K562 (cell line): ENCODE data around the gene SDR9C7. TPM values are rescaled to one million over a fixed set of nuclear protein-coding genes. Genes with fewer than 3 reads are reported as not detected.

Experiments used
- ADNP ChIP-seq: fragments of 200-800 bp; sonication (Bioruptor generic); IDR thresholded peaks from 2 replicates; pipeline ENCODE4 v1.6.1; 2016; ENCODE audit warnings: missing genetic modification characterization, missing compliant biosample characterization
- CREM ChIP-seq: IDR thresholded peaks from 2 replicates; pipeline ENCODE4 v1.6.1; 2014; ENCODE audit warnings: antibody characterized with exemption, low read depth
- E2F6 ChIP-seq, 2 experiments: IDR thresholded peaks; 2 replicates each; pipeline ENCODE4 v1.6.1; 2011; ENCODE audit warnings: borderline replicate concordance in 1 of 2, control low read depth in 1 of 2, low read depth in 1 of 2, low read length in 1 of 2, mild to moderate bottlenecking in 1 of 2, mixed read lengths in 1 of 2, moderate library complexity in 1 of 2; ENCODE audit not compliant: insufficient read depth in 1 of 2, insufficient read length in 1 of 2, poor library complexity in 1 of 2, severe bottlenecking in 1 of 2; ENCODE audit errors: extremely low read depth in 1 of 2
- ESRRB ChIP-seq: fragments of 250-450 bp; sonication (Bioruptor Pico); IDR thresholded peaks from 2 replicates; pipeline ENCODE4 v1.5.0; 2020; ENCODE audit warnings: mild to moderate bottlenecking, moderate library complexity, borderline replicate concordance
- FOXA3 ChIP-seq, 2 experiments: fragments of 450-650 bp in 1 of 2; sonication (generic) in 1 of 2; formaldehyde crosslinking; IDR thresholded peaks in 1 of 2; conservative IDR thresholded peaks in 1 of 2; 2 replicates each; pipeline versions ENCODE4 v1.4.0 to v1.8.0; 2020 to 2022; ENCODE audit warnings: mild to moderate bottlenecking in 2 of 2, missing genetic modification reagents in 1 of 2
- GTF2E2 ChIP-seq: fragments of 200-800 bp; sonication (Bioruptor generic); IDR thresholded peaks from 2 replicates; pipeline ENCODE4 v1.6.1; 2016; ENCODE audit warnings: missing genetic modification characterization, missing compliant biosample characterization
- HCFC1 ChIP-seq: IDR thresholded peaks from 2 replicates; pipeline ENCODE4 v1.6.1; 2012; ENCODE audit warnings: low read depth, low read length, improper control_type of control experiment
- HDAC3 ChIP-seq: fragments of 450-650 bp; IDR thresholded peaks from 2 replicates; pipeline ENCODE4 v1.6.1; 2018; ENCODE audit warnings: borderline replicate concordance, mild to moderate bottlenecking, moderate library complexity; ENCODE audit not compliant: partially characterized antibody
- HDGF ChIP-seq: fragments of 450-650 bp; IDR thresholded peaks from 2 replicates; pipeline ENCODE4 v1.6.1; 2016
- HNRNPLL ChIP-seq: fragments of 200-400 bp; formaldehyde crosslinking; IDR thresholded peaks from 2 replicates; pipeline ENCODE4 v1.6.1; 2017; ENCODE audit warnings: low read length, low read depth, mild to moderate bottlenecking; ENCODE audit not compliant: poor library complexity, severe bottlenecking
- KLF1 ChIP-seq: fragments of 450-650 bp; IDR thresholded peaks from 2 replicates; pipeline ENCODE4 v1.6.1; 2016; ENCODE audit warnings: missing genetic modification characterization, missing compliant biosample characterization
- PHF20 ChIP-seq: fragments of 450-650 bp; IDR thresholded peaks from 2 replicates; pipeline ENCODE4 v1.6.1; 2018; ENCODE audit not compliant: partially characterized antibody
- SAP30 ChIP-seq: fragments of 200-600 bp; sonication (generic); IDR thresholded peaks from 2 replicates; pipeline ENCODE4 v1.6.1; 2012; ENCODE audit warnings: borderline replicate concordance, low read depth, mild to moderate bottlenecking, moderate library complexity, low read length, control low read depth, inconsistent platforms; ENCODE audit not compliant: insufficient read depth, poor library complexity, severe bottlenecking
- SMAD1 ChIP-seq: fragments of 150-350 bp; IDR thresholded peaks from 2 replicates; pipeline ENCODE4 v1.6.1; 2014; ENCODE audit warnings: low read length, low read depth; ENCODE audit not compliant: partially characterized antibody
- SMARCA4 ChIP-seq: fragments of 450-650 bp; IDR thresholded peaks from 2 replicates; pipeline ENCODE4 v1.6.1; 2016
- SMC3 ChIP-seq: conservative IDR thresholded peaks from 2 replicates; pipeline ENCODE4 v1.6.1; 2011; ENCODE audit warnings: low read depth, low read length, improper control_type of control experiment; ENCODE audit not compliant: insufficient read depth
- SRF ChIP-seq, 2 experiments: fragments of 250-450, 450-650 bp in 1 of 2; sonication (Bioruptor Pico) in 1 of 2; sonication (generic) in 1 of 2; formaldehyde crosslinking; IDR thresholded peaks; 2 replicates each; pipeline versions ENCODE4 v1.5.0 to v1.5.1; 2020 to 2022; ENCODE audit warnings: mild to moderate bottlenecking in 1 of 2, missing genetic modification reagents in 1 of 2
- TCF7 ChIP-seq: sonication (generic); IDR thresholded peaks from 2 replicates; pipeline ENCODE4 v1.6.1; 2016; ENCODE audit warnings: antibody characterized with exemption, borderline replicate concordance
- USF1 ChIP-seq: sonication (generic); formaldehyde crosslinking; IDR thresholded peaks from 2 replicates; pipeline ENCODE4 v1.9.0; 2022; ENCODE audit warnings: mild to moderate bottlenecking, missing genetic modification reagents
- USF2 ChIP-seq: sonication (generic); formaldehyde crosslinking; IDR thresholded peaks from 2 replicates; pipeline ENCODE4 v1.5.0; 2020; ENCODE audit warnings: missing genetic modification reagents
- ZNF143 ChIP-seq: sonication (generic); formaldehyde crosslinking; IDR thresholded peaks from 2 replicates; pipeline ENCODE4 v1.9.0; 2022; ENCODE audit warnings: mild to moderate bottlenecking, missing genetic modification reagents
- ZNF197 ChIP-seq: fragments of 200-800 bp; sonication (Bioruptor generic); IDR thresholded peaks from 2 replicates; pipeline ENCODE4 v1.6.1; 2016; ENCODE audit warnings: low read depth, missing genetic modification characterization, missing compliant biosample characterization
- ZNF280B ChIP-seq: fragments of 250-450 bp; sonication (Bioruptor Pico); IDR thresholded peaks from 2 replicates; pipeline ENCODE4 v1.5.1; 2021; ENCODE audit warnings: mild to moderate bottlenecking
- ZNF408 ChIP-seq: fragments of 250-450 bp; sonication (Bioruptor Pico); IDR thresholded peaks from 2 replicates; pipeline ENCODE4 v1.4.0; 2020; ENCODE audit warnings: low read depth, mild to moderate bottlenecking, moderate library complexity
- ZNF511 ChIP-seq: sonication (generic); formaldehyde crosslinking; IDR thresholded peaks from 2 replicates; pipeline ENCODE4 v1.8.0; 2022; ENCODE audit warnings: mild to moderate bottlenecking, missing genetic modification reagents
- polyA plus RNA-seq, 8 experiments: library from polyadenylated mRNA; depleted of rRNA in 4 of 8; stranded (reverse) in 5 of 8; unstranded in 3 of 8; fragments of >200 nt; fragmentation: Nextera tagmentation in 2 of 8; fragmentation: Illumina TruSeq in 1 of 8; extraction: Ambion mirVana in 2 of 8; extraction: Trizol in 1 of 8; gene quantifications; 2 replicates each; pipeline versions ENCODE4 v1.2.1 to v1.2.3, GENCODE V29; 2011 to 2014; ENCODE audit warnings: inconsistent platforms in 1 of 8, missing spikeins in 1 of 8
- total RNA-seq, 7 experiments: library from RNA; depleted of rRNA in 6 of 7; stranded (reverse); fragments of >200 nt in 6 of 7; fragmentation: Illumina TruSeq in 2 of 7; extraction: Trizol in 2 of 7; gene quantifications; 2 replicates each; pipeline versions ENCODE4 v1.2.1 to v1.2.3, GENCODE V29; 2011 to 2021; ENCODE audit warnings: low replicate concordance in 1 of 7

Gene SDR9C7
- total and polyA plus RNA-seq, 9 of the 15 experiments (the other 6 are each of a cell fraction or from before 2014, with no cell fraction given) = 0.04 to 0.59 (median 0.06) TPM; not detected in 6

- no peak for TF ChIP-seq USF1 (CRISPR knock-in tag)
- TF ChIP-seq SMC3 = no peak
- no peak for TF ChIP-seq TCF7
- no peak for TF ChIP-seq KLF1
- no peak for TF ChIP-seq ADNP (tag)
- no peak for TF ChIP-seq SAP30
- TF ChIP-seq E2F6 (IDR thresholded peaks at IDR 0.05; ENCODE audit: borderline replicate concordance in 1 of 2, extremely low read depth in 1 of 2, insufficient read depth in 1 of 2, insufficient read length in 1 of 2, low read depth in 1 of 2, low read length in 1 of 2, poor library complexity in 1 of 2, severe bottlenecking in 1 of 2) = peak in 1 of 2 experiments; percentile 48
- no peak for TF ChIP-seq ESRRB
- no peak for TF ChIP-seq HCFC1
- TF ChIP-seq ZNF408 (CRISPR knock-in tag) = no peak
- no peak for TF ChIP-seq HDAC3
- no peak for TF ChIP-seq USF2
- TF ChIP-seq CREM = peak; percentile 50; the same call in 1 of the 2 replicates
- TF ChIP-seq SMAD1 = no peak
- no peak for TF ChIP-seq ZNF280B (CRISPR knock-in tag)
- TF ChIP-seq HDGF = no peak
- no peak for TF ChIP-seq ZNF143 (CRISPR knock-in tag)
- no peak for TF ChIP-seq SRF (CRISPR knock-in tag; IDR thresholded peaks at IDR 0.05)
- no peak for TF ChIP-seq HNRNPLL
- TF ChIP-seq GTF2E2 = no peak
- peak; percentile 66; the same call in 1 of the 2 replicates for TF ChIP-seq ZNF511 (CRISPR knock-in tag)
- no peak for TF ChIP-seq ZNF197
- TF ChIP-seq FOXA3 (CRISPR knock-in tag; conservative IDR thresholded peaks at IDR 0.05 in 1 of 2, IDR thresholded peaks at IDR 0.05 in 1 of 2) = no peak
- peak; percentile 87 for TF ChIP-seq SMARCA4
- TF ChIP-seq PHF20 = no peak
Measured at GRCh38 chr12:56900583-56900982, 33.6 kb downstream of the SDR9C7 start (continued).
